Measurements from ENCODE around the gene SLC12A9.
A peak's percentile ranks its signal among the peaks of the same experiment; 100 is the strongest.

Gene SLC12A9

GRCh38 chr7:100865938-100866728, 13.6 kb downstream of the SLC12A9 start:
- no peak for TF ChIP-seq GATA2 (IDR thresholded peaks at IDR 0.05; ENCODE audit: low read depth, low read length)
- no peak for TF ChIP-seq GATA3 (IDR thresholded peaks at IDR 0.05; ENCODE audit: low read depth, low read length)

DNA sequence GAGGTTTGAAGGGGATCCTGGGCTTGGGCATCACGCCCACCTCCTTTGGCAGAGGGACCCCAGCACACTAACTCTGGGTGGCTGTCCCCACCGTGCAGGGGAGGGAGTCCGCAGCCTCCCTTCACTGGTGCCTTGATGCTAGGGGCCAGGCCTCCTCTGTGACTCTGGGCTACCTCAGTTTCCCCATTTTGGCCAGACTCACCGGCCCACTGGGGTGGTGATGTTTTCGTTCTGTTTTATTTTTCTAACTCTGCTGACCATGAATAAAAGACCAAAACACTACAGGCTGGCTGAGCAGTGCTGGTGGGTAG, 14.2 kb downstream of the SLC12A9 start:
- TF ChIP-seq GATA3 (IDR thresholded peaks at IDR 0.05; ENCODE audit: low read depth, low read length) (no peak), GATA2 (IDR thresholded peaks at IDR 0.05; ENCODE audit: low read depth, low read length) (no peak)

DNA sequence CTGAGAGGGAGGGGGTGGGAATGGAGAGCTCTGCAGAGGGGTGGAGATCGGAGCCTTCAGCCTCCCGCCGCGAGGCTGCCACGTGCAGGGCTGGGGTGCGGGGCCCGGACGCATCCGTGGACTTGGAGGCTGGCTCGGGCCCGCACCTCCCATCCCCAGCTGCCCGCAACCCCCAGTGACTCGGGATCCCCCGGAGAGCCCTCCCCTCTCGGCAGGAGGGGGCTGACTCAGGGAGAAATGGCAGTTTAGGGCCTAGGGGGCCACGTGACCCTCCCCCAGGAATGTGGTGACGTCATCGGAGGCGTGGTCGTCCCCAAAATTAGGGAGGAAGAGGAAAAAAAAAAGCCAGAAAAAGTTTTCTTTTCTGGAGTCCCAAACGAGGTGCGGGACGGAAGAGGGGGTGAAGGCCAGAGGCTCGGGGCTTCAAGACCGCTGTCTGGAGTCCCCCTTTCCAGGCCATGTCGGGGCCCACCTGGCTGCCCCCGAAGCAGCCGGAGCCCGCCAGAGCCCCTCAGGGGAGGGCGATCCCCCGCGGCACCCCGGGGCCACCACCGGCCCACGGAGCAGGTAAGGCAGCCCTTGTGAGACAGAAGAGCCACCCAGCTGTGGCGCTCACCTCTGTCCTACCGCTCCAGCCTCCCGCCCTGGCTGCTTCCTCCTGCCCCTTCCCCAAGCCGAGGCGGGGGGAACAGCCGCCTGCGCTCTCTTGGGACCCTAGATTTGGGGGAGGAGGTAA, 14.7 kb downstream of the SLC12A9 start, which contains the start of gene TRIP6:
Gene TRIP6, plus strand, starts transcription at position 348 of the 736 bp plus-strand sequence. Its CDS starts 111 bp downstream, at position 459.
- no peak for TF ChIP-seq GATA2 (IDR thresholded peaks at IDR 0.05; ENCODE audit: low read depth, low read length)
- TF ChIP-seq GATA3 (IDR thresholded peaks at IDR 0.05; ENCODE audit: low read depth, low read length): no peak

- no peak for TF ChIP-seq GATA2 (IDR thresholded peaks at IDR 0.05; ENCODE audit: low read depth, low read length)
Measured at GRCh38 chr7:100867776-100868485, 15.4 kb downstream of the SLC12A9 start.

DNA sequence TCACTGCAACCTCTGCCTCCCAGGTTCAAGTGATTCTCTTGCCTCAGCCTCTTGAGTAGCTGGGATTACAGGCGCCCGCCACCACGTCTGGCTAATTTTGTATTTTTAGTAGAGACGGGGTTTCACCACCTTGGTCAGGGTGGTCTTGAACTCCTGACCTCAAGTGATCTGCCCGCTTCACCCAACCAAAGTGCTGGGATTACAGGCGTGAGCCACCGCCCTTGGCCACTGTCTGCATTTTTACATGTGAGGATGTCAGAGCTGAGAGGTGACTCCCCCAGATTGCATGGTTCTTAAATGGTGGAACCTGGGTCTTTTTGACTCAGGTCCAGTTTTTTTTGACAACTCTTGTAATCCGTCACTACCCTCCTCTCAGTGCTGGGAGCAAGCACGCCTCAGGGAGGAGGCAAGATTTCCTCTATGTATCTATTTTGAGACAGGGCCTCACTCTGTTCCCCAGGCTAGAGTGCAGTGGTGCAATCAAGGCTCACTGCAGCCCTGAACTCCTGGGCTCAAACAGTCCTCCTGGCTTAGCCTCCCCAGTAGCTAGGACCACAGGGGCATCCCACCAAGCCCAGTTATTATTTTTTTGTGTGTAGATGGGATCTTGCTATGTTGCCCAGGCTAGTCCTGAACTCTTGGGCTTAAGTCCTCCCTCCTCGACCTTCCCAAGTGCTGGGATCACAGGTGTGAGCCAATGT, 21.2 kb downstream of the SLC12A9 start:
- TF ChIP-seq GATA3 (IDR thresholded peaks at IDR 0.05; ENCODE audit: low read depth, low read length) (no peak), GATA2 (IDR thresholded peaks at IDR 0.05; ENCODE audit: low read depth, low read length) (no peak)

DNA sequence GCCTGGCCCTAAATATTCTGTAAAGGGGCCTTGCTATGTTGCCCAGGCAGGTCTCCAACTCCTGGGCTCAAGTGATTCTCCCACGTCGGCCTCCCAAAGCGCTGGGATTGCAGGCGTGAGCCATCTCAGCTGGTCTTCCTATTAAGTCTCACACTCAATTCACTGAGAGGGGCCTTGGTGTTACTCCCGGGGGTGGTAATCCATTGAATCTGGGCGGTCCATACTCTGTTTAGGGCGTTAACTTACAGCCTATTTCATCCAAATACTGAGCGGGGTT, 21.7 kb downstream of the SLC12A9 start:
- TF ChIP-seq GATA3 (IDR thresholded peaks at IDR 0.05; ENCODE audit: low read depth, low read length) (no peak), GATA2 (IDR thresholded peaks at IDR 0.05; ENCODE audit: low read depth, low read length) (no peak)

- TF ChIP-seq GATA2 (IDR thresholded peaks at IDR 0.05; ENCODE audit: low read depth, low read length): peak; percentile 42
- no peak for TF ChIP-seq GATA3 (IDR thresholded peaks at IDR 0.05; ENCODE audit: low read depth, low read length)
Measured at GRCh38 chr7:100874577-100875355, 22.3 kb downstream of the SLC12A9 start, which contains the start of gene SRRT. TSS of gene SRRT (plus strand) at chr7:100875103. CDS start at chr7:100875591, 488 bp downstream.

DNA sequence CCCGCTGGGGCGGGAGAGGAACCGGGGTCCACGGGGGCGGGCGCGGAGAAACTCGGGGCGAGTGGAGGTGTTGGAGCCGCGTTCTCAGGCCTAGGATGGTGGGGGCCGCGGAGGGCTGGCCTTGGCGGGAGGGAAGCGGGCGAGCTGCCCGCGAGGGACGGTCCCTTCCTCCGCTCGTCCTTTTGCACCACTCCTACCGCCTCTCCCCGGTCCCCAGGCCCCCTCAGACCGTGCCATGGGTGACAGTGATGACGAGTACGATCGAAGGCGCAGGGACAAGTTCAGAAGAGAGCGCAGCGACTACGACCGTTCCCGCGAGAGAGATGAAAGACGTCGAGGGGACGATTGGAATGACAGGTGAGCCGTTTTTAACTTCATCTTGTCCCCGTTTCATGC, 22.8 kb downstream of the SLC12A9 start:
- TF ChIP-seq GATA3 (IDR thresholded peaks at IDR 0.05; ENCODE audit: low read depth, low read length) (no peak), GATA2 (IDR thresholded peaks at IDR 0.05; ENCODE audit: low read depth, low read length) (no peak)

GRCh38 chr7:100878013-100878412, 25.5 kb downstream of the SLC12A9 start:
- no peak for TF ChIP-seq GATA3 (IDR thresholded peaks at IDR 0.05; ENCODE audit: low read depth, low read length)
- TF ChIP-seq GATA2 (IDR thresholded peaks at IDR 0.05; ENCODE audit: low read depth, low read length): no peak

DNA sequence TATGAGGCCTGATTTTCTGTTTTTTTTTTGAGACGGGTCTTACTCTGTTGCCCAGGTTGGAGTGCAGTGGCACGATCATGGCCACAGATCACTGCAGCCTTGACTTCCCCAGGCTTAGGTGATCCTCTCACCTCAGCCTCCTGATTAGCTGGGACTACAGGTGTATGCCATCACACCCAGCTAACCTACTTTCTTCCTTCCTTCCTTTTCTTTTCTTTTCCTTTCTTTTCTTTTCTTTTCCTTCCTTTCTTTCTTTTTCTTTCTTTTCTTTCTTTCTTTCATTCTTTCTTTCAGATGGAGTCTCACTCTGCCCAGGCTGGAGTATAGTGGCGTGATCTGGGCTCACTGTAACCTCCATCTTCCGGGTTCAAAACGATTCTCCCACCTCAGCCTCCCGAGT, 26.2 kb downstream of the SLC12A9 start:
- TF ChIP-seq GATA2 (IDR thresholded peaks at IDR 0.05; ENCODE audit: low read depth, low read length): no peak
- no peak for TF ChIP-seq GATA3 (IDR thresholded peaks at IDR 0.05; ENCODE audit: low read depth, low read length)

- TF ChIP-seq GATA3 (IDR thresholded peaks at IDR 0.05; ENCODE audit: low read depth, low read length) (no peak), GATA2 (IDR thresholded peaks at IDR 0.05; ENCODE audit: low read depth, low read length) (no peak)
Measured at GRCh38 chr7:100879685-100880261, 27.3 kb downstream of the SLC12A9 start.

GRCh38 chr7:100880645-100881044, 28.1 kb downstream of the SLC12A9 start:
- TF ChIP-seq GATA2 (IDR thresholded peaks at IDR 0.05; ENCODE audit: low read depth, low read length) (no peak), GATA3 (IDR thresholded peaks at IDR 0.05; ENCODE audit: low read depth, low read length) (no peak)

DNA sequence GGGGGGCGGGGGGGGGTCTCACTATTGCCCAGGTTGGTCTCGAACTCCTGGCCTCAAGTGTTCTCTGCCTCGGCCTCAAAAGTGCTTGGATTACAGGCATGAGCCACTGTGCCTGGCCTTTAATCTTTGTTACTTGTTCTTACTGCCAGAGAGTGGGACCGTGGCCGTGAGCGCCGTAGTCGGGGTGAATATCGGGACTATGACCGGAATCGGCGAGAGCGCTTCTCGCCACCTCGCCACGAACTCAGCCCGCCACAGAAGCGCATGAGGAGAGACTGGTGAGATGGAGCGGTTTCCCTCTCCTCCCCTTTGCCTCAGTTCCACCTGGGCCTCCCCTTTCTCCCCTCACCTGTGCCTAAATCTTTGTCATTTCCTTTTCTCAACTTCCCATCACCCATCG, 28.6 kb downstream of the SLC12A9 start:
- no peak for TF ChIP-seq GATA3 (IDR thresholded peaks at IDR 0.05; ENCODE audit: low read depth, low read length)
- TF ChIP-seq GATA2 (IDR thresholded peaks at IDR 0.05; ENCODE audit: low read depth, low read length): no peak

All from SH-SY5Y (cell line).